ENCODE measurements around the gene PCNX1.

Gene PCNX1

GRCh38 chr14:70891737-70892136 lies 15.5 kb upstream of the PCNX1 start:
- no peaks in the 10 kb centered on the region for H3K27me3 ChIP-seq (ENCODE audit: insufficient read depth, low read length)
- no peak overlapping the region for H3K27ac ChIP-seq (ENCODE audit: low read length)
- H3K4me3 ChIP-seq (ENCODE audit: low read length), result no peak overlapping the region
- peaks cover 3% of the 10 kb centered on the region; the same call in 1 of the 2 replicates for H3K4me1 ChIP-seq (ENCODE audit: insufficient read depth, low read length)
- no peak overlapping the region for H3K9ac ChIP-seq (ENCODE audit: low read depth, low read length)
- no peaks in the 10 kb centered on the region for H3K36me3 ChIP-seq (ENCODE audit: insufficient read depth, low read depth, low read length)
- no peaks in the 10 kb centered on the region for H3K9me3 ChIP-seq (ENCODE audit: insufficient read depth, low read depth, low read length)

- no peaks in the 10 kb centered on the region for H3K27me3 ChIP-seq (ENCODE audit: insufficient read depth, low read length)
- H3K4me1 ChIP-seq (ENCODE audit: insufficient read depth, low read length), result no peaks in the 10 kb centered on the region
- H3K9me3 ChIP-seq (ENCODE audit: insufficient read depth, low read depth, low read length), result no peaks in the 10 kb centered on the region
- no peaks in the 10 kb centered on the region for H3K36me3 ChIP-seq (ENCODE audit: insufficient read depth, low read depth, low read length)
- H3K4me3 ChIP-seq (ENCODE audit: low read length), result no peak overlapping the region
- no peak overlapping the region for H3K27ac ChIP-seq (ENCODE audit: low read length)
- H3K9ac ChIP-seq (ENCODE audit: low read depth, low read length), result no peak overlapping the region
These were observed 14.0 kb upstream of the PCNX1 start for GRCh38 chr14:70893062-70893845.

GRCh38 chr14:70893858-70894291 lies 13.4 kb upstream of the PCNX1 start:
- Histone ChIP-seq H3K4me1 (ENCODE audit: insufficient read depth, low read length) (no peaks in the 10 kb centered on the region), H3K4me3 (ENCODE audit: low read length) (no peak overlapping the region), H3K9ac (ENCODE audit: low read depth, low read length) (no peak overlapping the region), H3K36me3 (ENCODE audit: insufficient read depth, low read depth, low read length) (no peaks in the 10 kb centered on the region), H3K27ac (ENCODE audit: low read length) (no peak overlapping the region), H3K9me3 (ENCODE audit: insufficient read depth, low read depth, low read length) (no peaks in the 10 kb centered on the region), H3K27me3 (ENCODE audit: insufficient read depth, low read length) (no peaks in the 10 kb centered on the region)

- Histone ChIP-seq H3K27ac (ENCODE audit: low read length) (no peak overlapping the region), H3K9me3 (ENCODE audit: insufficient read depth, low read depth, low read length) (no peaks in the 10 kb centered on the region), H3K9ac (ENCODE audit: low read depth, low read length) (no peak overlapping the region), H3K4me1 (ENCODE audit: insufficient read depth, low read length) (no peaks in the 10 kb centered on the region), H3K27me3 (ENCODE audit: insufficient read depth, low read length) (no peaks in the 10 kb centered on the region), H3K4me3 (ENCODE audit: low read length) (no peak overlapping the region), H3K36me3 (ENCODE audit: insufficient read depth, low read depth, low read length) (no peaks in the 10 kb centered on the region)
These were observed 12.4 kb upstream of the PCNX1 start for GRCh38 chr14:70894868-70895267.

GRCh38 chr14:70896317-70896716 lies 10.9 kb upstream of the PCNX1 start:
- no peaks in the 10 kb centered on the region for H3K36me3 ChIP-seq (ENCODE audit: insufficient read depth, low read depth, low read length)
- H3K4me1 ChIP-seq (ENCODE audit: insufficient read depth, low read length), result no peaks in the 10 kb centered on the region
- no peak overlapping the region for H3K9ac ChIP-seq (ENCODE audit: low read depth, low read length)
- H3K9me3 ChIP-seq (ENCODE audit: insufficient read depth, low read depth, low read length), result no peaks in the 10 kb centered on the region
- no peak overlapping the region for H3K27ac ChIP-seq (ENCODE audit: low read length)
- no peak overlapping the region for H3K4me3 ChIP-seq (ENCODE audit: low read length)
- H3K27me3 ChIP-seq (ENCODE audit: insufficient read depth, low read length), result no peaks in the 10 kb centered on the region

GRCh38 chr14:70896981-70897380 lies 10.3 kb upstream of the PCNX1 start:
- no peaks in the 10 kb centered on the region for H3K4me1 ChIP-seq (ENCODE audit: insufficient read depth, low read length)
- no peaks in the 10 kb centered on the region for H3K27me3 ChIP-seq (ENCODE audit: insufficient read depth, low read length)
- H3K9me3 ChIP-seq (ENCODE audit: insufficient read depth, low read depth, low read length), result no peaks in the 10 kb centered on the region
- no peak overlapping the region for H3K9ac ChIP-seq (ENCODE audit: low read depth, low read length)
- no peaks in the 10 kb centered on the region for H3K36me3 ChIP-seq (ENCODE audit: insufficient read depth, low read depth, low read length)
- H3K27ac ChIP-seq (ENCODE audit: low read length), result no peak overlapping the region
- H3K4me3 ChIP-seq (ENCODE audit: low read length), result no peak overlapping the region

GRCh38 chr14:70897464-70897863 lies 9.8 kb upstream of the PCNX1 start:
- Histone ChIP-seq H3K27ac (ENCODE audit: low read length) (no peak overlapping the region), H3K9ac (ENCODE audit: low read depth, low read length) (no peak overlapping the region), H3K27me3 (ENCODE audit: insufficient read depth, low read length) (no peaks in the 10 kb centered on the region), H3K4me1 (ENCODE audit: insufficient read depth, low read length) (no peaks in the 10 kb centered on the region), H3K4me3 (ENCODE audit: low read length) (no peak overlapping the region), H3K36me3 (ENCODE audit: insufficient read depth, low read depth, low read length) (no peaks in the 10 kb centered on the region), H3K9me3 (ENCODE audit: insufficient read depth, low read depth, low read length) (no peaks in the 10 kb centered on the region)

- Histone ChIP-seq H3K9me3 (ENCODE audit: insufficient read depth, low read depth, low read length) (no peaks in the 10 kb centered on the region), H3K9ac (ENCODE audit: low read depth, low read length) (no peak overlapping the region), H3K27me3 (ENCODE audit: insufficient read depth, low read length) (no peaks in the 10 kb centered on the region), H3K4me1 (ENCODE audit: insufficient read depth, low read length) (no peaks in the 10 kb centered on the region), H3K4me3 (ENCODE audit: low read length) (no peak overlapping the region), H3K36me3 (ENCODE audit: insufficient read depth, low read depth, low read length) (no peaks in the 10 kb centered on the region), H3K27ac (ENCODE audit: low read length) (no peak overlapping the region)
These were observed 9.0 kb upstream of the PCNX1 start for GRCh38 chr14:70898111-70898745.

GRCh38 chr14:70901269-70901668 lies 6.0 kb upstream of the PCNX1 start:
- H3K27me3 ChIP-seq (ENCODE audit: insufficient read depth, low read length), result peaks cover 3% of the 10 kb centered on the region; the same call in 1 of the 2 replicates
- no peak overlapping the region for H3K27ac ChIP-seq (ENCODE audit: low read length)
- no peaks in the 10 kb centered on the region for H3K36me3 ChIP-seq (ENCODE audit: insufficient read depth, low read depth, low read length)
- no peak overlapping the region for H3K4me3 ChIP-seq (ENCODE audit: low read length)
- 0 out of 2 replicates have a peak, but pooled peaks cover 4% of the 10 kb centered on the region for H3K4me1 ChIP-seq (ENCODE audit: insufficient read depth, low read length)
- no peak overlapping the region for H3K9ac ChIP-seq (ENCODE audit: low read depth, low read length)
- H3K9me3 ChIP-seq (ENCODE audit: insufficient read depth, low read depth, low read length), result no peaks in the 10 kb centered on the region

- Histone ChIP-seq H3K36me3 (ENCODE audit: insufficient read depth, low read depth, low read length) (no peaks in the 10 kb centered on the region), H3K4me3 (ENCODE audit: low read length) (no peak overlapping the region), H3K27me3 (ENCODE audit: insufficient read depth, low read length) (peaks cover 4% of the 10 kb centered on the region; the same call in 1 of the 2 replicates), H3K27ac (ENCODE audit: low read length) (no peak overlapping the region), H3K9ac (ENCODE audit: low read depth, low read length) (no peak overlapping the region), H3K9me3 (ENCODE audit: insufficient read depth, low read depth, low read length) (no peaks in the 10 kb centered on the region), H3K4me1 (ENCODE audit: insufficient read depth, low read length) (0 out of 2 replicates have a peak, but pooled peaks cover 4% of the 10 kb centered on the region)
These were observed 5.1 kb upstream of the PCNX1 start for GRCh38 chr14:70902184-70902583.

- H3K36me3 ChIP-seq (ENCODE audit: insufficient read depth, low read depth, low read length), result no peaks in the 10 kb centered on the region
- no peak overlapping the region for H3K9ac ChIP-seq (ENCODE audit: low read depth, low read length)
- H3K4me3 ChIP-seq (ENCODE audit: low read length), result no peak overlapping the region
- no peaks in the 10 kb centered on the region for H3K9me3 ChIP-seq (ENCODE audit: insufficient read depth, low read depth, low read length)
- H3K27me3 ChIP-seq (ENCODE audit: insufficient read depth, low read length), result peaks cover 4% of the 10 kb centered on the region; the same call in 1 of the 2 replicates
- peaks cover 4% of the 10 kb centered on the region; the same call in 1 of the 2 replicates for H3K4me1 ChIP-seq (ENCODE audit: insufficient read depth, low read length)
- no peak overlapping the region for H3K27ac ChIP-seq (ENCODE audit: low read length)
These were observed 2.9 kb upstream of the PCNX1 start for GRCh38 chr14:70904373-70904772.

- Histone ChIP-seq H3K4me3 (ENCODE audit: low read length) (no peak overlapping the region), H3K9me3 (ENCODE audit: insufficient read depth, low read depth, low read length) (no peaks in the 10 kb centered on the region), H3K9ac (ENCODE audit: low read depth, low read length) (no peak overlapping the region), H3K27ac (ENCODE audit: low read length) (no peak overlapping the region), H3K27me3 (ENCODE audit: insufficient read depth, low read length) (peaks cover 4% of the 10 kb centered on the region; the same call in 1 of the 2 replicates), H3K4me1 (ENCODE audit: insufficient read depth, low read length) (peaks cover 4% of the 10 kb centered on the region; the same call in 1 of the 2 replicates), H3K36me3 (ENCODE audit: insufficient read depth, low read depth, low read length) (no peaks in the 10 kb centered on the region)
These were observed 2.0 kb upstream of the PCNX1 start for GRCh38 chr14:70905301-70905700.

All from iPS-20b (cell line).